HG02981 (cell line): ENCODE results near the gene XG.
"Not testable (repeated sequence)": the region's sequence is repeated elsewhere in the genome, so short reads cannot be mapped to it uniquely, and the experiment has no call there.

Source experiments
- ATAC-seq: cut with Tn5 transposase; IDR thresholded peaks from one replicate; pipeline ENCODE4 v1.9.1; 2021; ENCODE audit warnings: mild to moderate bottlenecking, moderate library complexity; ENCODE audit not compliant: unreplicated experiment

The XG gene

DNA sequence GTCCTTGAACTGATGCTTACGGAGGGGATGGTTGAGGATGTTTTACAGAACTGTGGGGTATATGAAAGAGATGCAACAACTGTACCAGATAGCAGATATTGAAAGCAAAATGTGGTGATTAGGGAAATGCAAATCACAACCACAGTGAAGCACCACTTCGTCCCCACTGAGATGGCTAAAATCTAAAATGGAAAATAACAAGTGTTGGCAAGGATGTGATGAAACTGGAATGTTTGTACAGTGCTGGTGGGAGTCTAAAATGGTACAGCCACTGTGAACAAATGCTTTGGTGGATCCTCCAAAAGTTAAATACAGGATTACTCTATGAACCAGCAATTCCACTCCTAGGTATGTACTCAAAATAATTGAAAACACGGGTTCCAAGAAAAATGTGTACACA lies 22.9 kb downstream of the XG start:
- ATAC-seq = no peak

DNA sequence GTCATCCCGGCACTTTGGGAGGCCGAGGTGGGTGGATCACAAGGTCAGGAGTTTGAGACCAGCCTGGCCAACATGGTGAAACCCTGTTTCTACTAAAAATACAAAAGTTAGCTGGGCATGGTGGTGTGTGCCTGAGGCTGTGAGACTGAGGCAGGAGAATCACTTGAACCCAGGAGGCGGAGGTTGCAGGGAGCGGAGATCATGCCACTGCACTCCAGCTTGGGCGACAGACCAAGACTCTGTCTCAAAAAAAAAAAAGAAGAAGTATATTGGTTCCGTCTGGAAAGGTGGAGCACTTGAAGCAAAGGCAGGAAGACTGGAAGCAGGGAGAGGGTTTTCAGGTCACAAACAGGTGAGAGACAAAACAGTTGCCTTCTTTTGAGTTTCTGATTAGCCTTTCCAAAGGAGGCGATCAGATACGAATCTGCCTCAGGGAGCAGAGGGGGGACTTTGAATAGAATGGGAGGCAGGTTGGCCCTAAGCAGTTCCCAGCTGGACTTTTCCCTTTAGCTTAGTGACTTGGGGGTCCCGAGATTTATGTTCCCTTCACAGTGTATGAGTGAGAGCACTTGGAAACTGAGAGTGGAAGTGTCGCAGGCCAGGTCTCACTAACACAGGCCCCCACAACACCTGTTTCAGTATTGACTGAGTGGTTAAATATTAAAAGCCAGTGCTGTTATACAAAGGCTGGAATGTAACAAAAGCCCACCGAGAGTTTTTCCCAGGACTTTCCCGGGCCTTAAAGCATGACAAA lies 28.8 kb downstream of the XG start:
- peak; percentile 61 for ATAC-seq

DNA sequence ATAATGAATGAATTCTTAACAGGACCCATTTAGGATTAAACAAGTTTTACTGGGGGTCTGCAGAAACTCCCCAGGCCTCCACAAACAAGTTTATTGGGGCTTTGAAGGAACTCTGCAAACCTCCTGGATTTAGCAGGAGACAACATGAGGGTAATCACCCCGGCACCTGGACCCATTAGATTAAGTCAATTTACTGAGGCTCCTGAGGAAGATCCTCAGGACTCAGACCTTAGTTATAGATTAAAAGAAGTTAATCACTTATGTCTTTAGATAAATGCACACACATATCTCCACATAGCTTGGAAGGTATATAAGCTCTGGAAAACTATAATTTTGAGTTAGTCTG lies 29.4 kb downstream of the XG start:
- ATAC-seq = no peak

DNA sequence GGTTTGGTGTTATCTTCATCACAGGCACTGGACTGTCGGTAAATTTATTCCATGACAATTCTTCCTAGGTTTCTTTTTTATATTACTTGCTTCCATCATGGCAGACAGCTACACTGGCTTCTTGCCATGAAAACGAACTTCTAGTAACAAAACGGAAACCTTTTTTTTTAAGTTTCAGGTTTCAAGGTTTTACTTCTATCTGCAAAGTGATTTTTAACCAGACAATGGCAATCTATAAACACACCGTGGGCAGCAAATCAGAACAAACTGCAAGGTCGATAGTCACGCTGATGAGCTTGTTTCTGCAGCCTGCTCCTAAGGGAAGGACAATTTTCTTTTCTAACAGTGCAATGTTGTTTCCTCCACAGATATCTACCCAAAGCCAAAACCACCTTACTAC lies 29.9 kb downstream of the XG start:
- ATAC-seq = no peak

DNA sequence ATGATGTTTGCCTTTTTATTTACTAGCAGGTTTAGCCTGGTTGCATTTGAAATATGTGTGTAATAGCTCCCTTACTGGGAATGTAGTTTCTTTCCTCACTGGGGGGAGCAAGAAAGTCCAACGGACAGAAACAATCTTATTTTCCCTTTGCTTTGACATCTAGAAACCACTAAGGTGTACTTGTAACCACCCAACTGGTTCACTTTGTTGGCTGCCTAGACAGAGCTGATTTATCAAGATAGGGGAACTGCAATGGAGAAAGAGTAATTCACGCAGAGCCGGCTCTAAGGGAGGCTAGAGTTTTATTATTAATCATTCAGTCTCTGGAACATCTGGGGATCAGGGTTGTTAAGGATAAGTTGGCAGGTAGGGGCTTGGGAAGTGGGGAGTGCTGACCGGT lies 30.3 kb downstream of the XG start:
- ATAC-seq = no peak

DNA sequence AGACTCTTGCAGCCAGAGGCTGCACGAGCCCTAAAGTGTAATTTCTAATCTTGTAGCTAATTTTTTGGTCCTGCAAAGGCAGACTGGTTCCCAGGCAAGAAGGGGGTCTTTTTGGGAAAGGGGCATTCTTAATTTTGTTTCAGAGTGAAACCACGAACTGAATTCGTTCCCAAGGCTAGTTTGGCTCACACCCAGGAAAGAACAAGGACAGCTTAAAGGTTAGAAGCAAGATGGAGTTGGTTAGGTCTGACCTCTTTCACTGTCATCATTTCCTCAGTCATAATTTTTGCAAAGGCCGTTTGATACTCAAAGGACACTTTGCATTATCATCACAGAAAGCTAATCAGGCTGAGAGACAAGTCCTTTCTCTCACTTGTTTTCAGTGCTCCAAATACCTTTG lies 30.9 kb downstream of the XG start:
- ATAC-seq = no peak

DNA sequence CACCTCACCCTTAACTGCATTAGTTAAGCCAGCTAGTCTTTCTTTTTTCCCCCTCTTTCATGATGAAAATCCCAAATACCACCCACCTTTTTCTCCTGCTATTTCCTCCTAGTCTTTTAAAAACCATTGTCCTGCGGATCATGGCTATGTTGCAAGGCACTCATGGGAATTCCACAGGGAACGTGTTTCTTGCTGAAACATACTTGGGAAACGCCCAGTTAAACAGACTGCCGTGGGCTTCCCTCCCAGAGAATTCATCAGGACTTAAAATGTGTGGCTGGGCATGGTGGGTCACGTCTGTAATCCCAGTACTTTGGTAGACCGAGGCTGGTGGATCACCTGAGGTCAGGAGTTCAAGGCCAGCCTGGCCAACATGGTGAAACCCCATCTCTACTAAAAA lies 32.2 kb downstream of the XG start:
- no peak for ATAC-seq

DNA sequence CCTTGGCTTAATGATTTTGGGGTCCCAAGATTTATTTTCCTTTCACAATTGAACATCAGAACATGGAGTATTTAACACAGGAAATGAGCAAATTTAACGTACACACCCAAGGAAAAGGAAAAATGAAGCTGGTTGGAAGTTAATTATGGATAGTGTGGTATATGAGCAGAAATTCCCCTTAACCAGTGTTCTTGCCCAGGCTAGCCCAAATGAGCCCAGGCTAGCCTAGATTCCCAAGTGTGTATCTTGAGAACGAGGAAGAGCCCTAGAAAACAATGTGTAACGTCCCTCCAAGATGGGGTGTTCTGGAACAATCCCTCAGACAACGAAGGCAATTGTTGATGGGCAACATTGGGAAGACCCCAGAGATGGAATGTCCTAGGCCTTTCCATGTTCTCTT lies 33.7 kb downstream of the XG start:
- ATAC-seq = no peak

DNA sequence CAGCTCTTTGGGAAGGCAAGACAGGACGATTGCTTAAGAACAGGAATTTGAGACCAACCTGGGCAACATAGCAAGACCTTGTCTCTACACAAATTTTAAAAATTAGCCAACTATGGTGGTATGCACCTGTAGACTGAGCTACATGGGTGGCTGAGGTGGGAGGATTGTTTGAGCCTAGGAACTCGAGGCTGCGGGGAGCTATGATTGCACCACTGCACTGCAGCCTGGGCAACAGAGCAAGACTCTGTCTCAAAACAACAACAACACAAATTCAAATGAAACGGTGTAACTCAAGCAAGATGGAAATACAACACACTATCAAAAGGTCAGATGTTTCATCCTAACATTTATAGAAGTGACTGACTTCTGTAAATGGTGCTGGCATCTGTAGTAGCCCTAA lies 37.1 kb downstream of the XG start:
- no peak for ATAC-seq

DNA sequence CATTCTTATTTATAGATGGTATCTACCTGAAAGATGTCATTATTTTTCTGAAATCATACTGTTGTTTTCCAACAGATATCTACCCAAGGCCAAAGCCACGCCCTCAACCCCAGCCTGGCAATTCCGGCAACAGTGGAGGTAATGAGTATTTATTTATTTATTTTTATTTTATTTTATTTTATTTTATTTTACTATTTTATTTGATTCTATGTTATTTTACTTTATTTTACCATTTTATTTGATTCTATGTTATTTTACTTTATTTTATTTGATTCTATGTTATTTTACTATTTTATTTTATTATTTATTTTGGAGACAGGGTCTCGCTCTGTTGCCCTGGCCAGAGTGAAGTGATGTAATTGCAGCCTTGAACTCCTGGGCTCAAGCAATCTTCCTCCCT lies 37.7 kb downstream of the XG start:
- no peak for ATAC-seq

DNA sequence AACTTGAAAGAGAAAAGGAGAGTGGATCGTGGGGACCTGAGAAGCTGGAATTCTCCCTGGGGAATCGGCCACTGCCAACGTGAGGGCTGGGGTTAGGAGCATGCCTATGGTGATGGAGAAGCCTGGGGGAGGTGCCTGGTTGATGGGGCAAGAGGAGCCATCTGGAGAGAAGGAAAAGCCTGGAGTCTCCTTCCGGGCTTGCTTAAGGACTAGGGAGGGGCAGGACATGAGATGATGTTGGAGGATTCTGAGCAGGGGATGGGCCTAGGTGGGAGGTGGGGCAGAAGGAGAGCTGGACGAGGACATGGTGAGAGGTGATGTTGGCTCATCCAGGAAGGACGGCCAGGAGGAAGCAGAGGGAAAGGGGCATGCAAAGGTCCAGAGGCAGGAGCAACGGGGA lies 41.9 kb downstream of the XG start:
- ATAC-seq = no peak

DNA sequence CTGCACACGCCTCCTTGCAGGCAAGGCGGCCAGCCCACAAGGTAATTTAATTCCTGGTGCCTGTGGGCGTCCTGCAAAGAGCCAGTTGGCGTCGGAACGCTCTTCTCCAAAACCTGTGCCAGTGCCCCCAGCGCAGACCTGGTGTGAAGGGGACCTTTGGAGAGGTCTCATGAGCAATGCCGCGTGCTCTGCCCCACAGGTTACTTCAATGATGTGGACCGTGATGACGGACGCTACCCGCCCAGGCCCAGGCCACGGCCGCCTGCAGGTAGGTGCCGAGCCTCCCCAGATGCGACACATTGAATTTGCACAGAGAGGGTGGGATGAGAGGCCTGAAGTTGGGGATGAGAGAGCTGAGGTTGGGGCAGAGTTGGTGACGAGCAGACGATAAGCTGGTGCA lies 42.5 kb downstream of the XG start:
- ATAC-seq = no peak

DNA sequence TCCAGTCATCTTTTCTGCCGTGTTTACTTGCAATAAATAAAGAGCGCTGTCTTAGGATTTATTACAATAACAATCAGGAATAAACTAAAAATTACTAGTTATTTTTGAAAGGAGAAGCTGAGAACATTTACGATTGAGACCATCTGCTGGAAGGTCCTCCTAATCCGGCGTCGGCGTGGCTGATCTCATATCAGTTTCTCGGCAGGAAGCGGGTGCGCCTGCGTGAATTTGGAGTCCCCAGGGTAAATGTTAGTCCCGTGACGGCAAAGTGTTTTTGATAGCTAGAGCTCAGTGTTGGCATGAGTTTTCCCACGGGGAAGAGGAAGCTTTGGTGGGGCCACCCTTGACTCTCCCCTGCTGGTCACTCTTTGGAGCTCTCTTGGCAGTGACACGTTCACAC lies 45.0 kb downstream of the XG start:
- ATAC-seq = not testable (repeated sequence)

DNA sequence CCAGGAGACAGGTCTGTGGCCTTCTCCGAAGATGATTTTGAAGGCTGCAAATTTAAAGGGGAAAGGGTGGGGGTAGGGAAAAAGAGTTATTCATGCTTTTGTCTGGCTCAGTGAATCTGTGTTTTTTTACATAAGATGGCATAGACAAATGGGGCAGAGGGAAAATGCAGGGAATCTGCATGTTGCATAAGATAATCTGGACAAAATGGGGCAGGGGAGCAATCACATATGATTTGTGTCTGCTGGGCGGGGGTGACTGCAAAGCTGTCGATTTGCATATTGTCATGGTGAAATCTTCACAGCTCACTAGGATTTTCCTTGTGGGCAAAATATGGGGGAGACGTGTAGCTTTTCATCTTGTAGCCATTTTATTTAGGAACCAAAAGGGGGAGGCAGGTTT lies 47.5 kb downstream of the XG start:
- ATAC-seq = no peak

DNA sequence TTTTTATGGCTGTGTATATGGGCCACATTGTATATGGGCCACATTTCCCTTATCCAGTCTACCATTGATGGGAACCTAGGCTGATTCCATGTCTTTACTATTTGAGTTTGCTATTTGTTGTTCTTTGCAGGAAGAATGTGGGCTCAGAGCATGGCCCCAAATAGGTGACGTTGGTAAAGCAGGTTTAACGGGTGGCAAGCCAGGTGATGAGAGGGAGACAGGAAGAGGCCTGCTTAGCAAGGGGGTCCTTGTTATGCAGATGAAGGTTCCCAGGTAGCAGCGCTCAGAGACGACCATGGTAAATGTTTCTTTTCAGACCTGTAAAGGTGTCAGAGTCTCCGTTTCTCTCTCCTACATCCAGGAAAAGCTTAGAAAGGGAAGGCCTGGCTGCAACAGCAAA lies 48.1 kb downstream of the XG start:
- not testable (repeated sequence) for ATAC-seq

DNA sequence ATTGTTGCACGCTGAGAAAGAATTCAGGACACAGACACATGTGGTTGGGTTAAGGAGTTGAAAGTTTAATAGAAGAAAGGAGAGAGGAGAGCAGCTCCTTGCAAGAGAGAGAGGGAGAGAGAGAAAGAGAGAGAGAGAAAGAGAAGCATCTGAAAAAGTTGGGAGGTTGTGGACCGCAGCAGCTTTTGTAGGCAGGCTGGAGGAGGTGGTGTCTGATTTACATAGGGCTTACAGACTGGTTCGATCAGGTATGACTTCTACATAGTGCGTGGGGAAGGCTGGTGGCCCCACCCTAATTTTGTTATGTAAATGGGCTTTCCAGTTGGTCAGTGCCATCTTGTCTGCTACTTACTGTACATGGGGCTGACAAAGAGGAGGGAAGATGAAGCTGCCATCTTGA lies 49.4 kb downstream of the XG start:
- ATAC-seq = no peak

DNA sequence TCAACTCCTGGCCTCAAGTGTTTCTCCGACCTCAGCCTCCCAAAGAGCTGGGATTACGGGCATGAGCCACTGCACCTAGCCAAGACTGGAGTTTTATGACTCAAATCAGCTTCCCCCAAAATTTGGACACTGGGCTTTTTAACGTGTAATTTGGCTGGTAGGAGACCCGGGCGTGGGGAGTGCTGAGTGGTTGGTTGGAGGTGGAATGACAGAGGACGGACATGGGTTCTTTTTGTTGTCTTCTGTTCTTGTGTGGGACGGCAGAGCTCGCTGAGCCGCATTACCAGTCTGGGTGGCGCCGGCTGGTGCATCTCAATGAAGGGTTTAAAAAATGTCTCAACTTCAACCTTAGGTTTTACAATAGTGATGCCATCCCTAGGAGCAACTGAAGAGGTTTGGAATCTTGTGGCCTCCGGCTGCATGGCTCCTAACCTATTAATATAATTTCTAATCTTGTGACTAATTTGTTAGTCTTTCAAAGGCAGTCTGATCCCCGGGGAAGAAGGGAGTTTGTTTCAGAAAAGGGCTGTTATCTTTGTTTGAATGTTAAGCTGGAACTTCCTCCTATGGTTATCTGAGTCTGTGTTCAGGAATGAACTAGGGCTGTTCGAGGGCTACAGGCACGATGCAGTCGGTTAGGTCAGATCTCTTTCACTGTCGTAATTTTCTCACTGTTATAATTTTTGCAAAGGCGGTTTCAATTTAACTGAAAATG lies 50.7 kb downstream of the XG start:
- ATAC-seq = not testable (repeated sequence)

DNA sequence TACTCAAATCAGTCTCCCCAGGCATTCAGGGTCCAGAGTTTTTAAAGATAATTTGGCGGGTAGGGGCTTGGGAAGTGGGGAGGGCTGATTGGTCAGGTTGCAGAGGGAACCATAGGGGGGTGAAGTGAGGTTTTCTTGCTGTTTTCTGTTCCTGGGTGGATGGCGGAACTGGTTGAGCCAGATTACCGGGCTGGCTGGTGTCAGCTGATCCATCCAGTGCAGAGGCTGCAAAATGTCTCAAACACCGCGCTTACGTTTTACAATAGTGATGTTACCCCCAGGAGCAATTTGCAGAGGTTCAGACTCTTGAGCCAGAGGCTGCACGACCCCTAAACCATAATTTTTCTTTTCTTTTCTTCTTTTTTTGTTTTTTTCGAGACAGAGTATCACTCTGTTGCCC lies 51.6 kb downstream of the XG start:
- not testable (repeated sequence) for ATAC-seq

DNA sequence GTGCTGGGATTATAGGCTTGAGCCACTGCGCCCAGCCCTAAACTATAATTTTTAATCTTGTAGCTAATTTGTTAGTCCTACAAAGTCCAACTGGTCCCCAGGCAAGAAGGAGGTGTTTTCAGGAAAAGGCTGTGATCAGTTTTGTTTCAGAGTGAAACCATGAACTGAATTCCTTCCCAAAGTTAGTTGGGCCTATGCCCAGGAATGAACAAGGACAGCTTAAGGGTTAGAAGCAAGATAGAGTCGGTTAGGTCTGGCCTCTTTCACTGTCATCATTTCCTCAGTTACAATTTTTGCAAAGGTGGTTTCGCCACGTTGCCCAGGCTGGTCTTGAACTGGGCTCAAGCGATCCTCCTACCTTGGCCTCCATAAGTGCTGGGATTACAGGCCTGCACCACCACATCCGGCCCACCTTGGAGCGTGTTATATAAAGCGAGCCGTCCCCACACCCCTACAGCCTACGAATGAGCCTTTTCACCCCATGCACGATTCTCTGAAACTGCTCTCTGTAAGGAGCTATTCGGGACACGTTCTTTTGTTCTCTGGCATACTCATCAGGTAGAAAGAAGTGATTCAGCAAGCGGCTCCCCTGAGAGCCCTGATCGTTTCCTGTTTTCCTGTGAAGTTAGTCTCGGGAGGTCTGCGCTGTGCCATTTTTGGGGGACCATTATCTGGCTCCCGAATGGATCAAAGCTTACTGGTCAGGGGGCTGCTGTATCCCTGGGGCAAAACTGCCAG lies 52.4 kb downstream of the XG start:
- not testable (repeated sequence) for ATAC-seq

DNA sequence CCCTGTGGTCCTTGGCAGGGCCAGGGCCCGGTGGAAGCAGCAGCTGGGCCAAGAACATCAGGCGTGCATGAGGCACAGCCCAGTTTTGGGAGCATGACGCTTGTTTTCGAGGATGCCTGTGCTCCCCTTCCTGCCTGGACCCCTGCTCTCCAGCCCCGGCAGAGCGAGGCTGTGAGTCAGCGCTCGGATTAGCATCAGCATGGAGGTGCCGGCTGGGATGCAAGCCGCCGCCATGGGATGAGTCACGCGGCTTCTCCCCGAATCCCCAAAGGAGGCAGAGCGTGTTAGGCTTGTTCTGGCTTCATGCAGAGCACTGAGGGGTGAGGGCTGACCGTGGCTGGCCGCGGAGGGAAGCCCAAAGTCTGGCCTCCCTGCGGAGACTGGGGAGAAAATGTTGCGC lies 53.0 kb downstream of the XG start:
- not testable (repeated sequence) for ATAC-seq

DNA sequence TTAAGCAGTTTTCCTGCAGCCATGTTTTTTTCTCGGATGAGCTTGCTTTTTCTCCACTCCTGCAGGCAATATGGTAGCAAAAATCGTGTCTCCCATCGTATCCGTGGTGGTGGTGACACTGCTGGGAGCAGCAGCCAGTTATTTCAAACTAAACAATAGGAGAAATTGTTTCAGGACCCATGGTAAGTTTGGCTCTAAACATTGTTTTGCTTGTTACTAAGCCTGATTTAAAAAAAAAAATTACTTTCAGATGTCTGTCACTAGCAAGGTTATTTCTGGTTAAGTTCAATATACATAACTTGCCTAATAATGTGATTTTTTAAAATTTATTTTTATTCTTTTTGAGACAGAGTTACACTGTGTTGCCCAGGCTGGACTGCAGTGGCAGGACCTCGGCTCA lies 59.4 kb downstream of the XG start:
- ATAC-seq = no peak
